Progenitor cell of endocrine pancreas (in vitro differentiated cells): ENCODE results near the gene ZCCHC7. TPM values are rescaled to one million over a fixed set of nuclear protein-coding genes. Genes with fewer than 3 reads are reported as not detected.

ENCODE experiments used
- DNase-seq: peaks from one replicate; pipeline ENCODE4 v3.0.0; 2021; ENCODE audit warnings: low spot score; ENCODE audit not compliant: unreplicated experiment
- H3K27ac Mint-ChIP-seq: 2 replicates; pipeline ENCODE4 v1.8.0; 2021; ENCODE audit warnings: mild to moderate bottlenecking, moderate library complexity, mixed read lengths
- H3K27me3 Mint-ChIP-seq: 2 replicates; pipeline ENCODE4 v1.8.0; 2021; ENCODE audit warnings: mixed read lengths
- H3K36me3 Mint-ChIP-seq: 2 replicates; pipeline ENCODE4 v1.8.0; 2022; ENCODE audit warnings: mixed read lengths; ENCODE audit not compliant: insufficient read depth
- H3K4me1 Mint-ChIP-seq: 2 replicates; pipeline ENCODE4 v1.8.0; 2021; ENCODE audit warnings: low read depth, mixed read lengths
- H3K4me3 Mint-ChIP-seq: 2 replicates; pipeline ENCODE4 v1.8.0; 2021; ENCODE audit warnings: low read depth, mild to moderate bottlenecking, moderate library complexity, mixed read lengths
- H3K9me3 Mint-ChIP-seq: 2 replicates; pipeline ENCODE4 v1.8.0; 2021; ENCODE audit warnings: low read depth, mixed read lengths
- total RNA-seq: library from RNA; stranded (reverse); gene quantifications from 2 replicates; pipeline ENCODE4 v1.2.1, GENCODE V29; 2021
- TF ChIP-seq, protein P1 (sequence below): fragments of 200-600 bp; sonication (generic); IDR thresholded peaks from one replicate; pipeline ENCODE4 v1.5.0; 2021; ENCODE audit warnings: antibody characterized with exemption, mild to moderate bottlenecking; ENCODE audit not compliant: unreplicated experiment

Gene ZCCHC7
- total RNA-seq, 1 donor from 2014 or later: 16.6 TPM

DNA sequence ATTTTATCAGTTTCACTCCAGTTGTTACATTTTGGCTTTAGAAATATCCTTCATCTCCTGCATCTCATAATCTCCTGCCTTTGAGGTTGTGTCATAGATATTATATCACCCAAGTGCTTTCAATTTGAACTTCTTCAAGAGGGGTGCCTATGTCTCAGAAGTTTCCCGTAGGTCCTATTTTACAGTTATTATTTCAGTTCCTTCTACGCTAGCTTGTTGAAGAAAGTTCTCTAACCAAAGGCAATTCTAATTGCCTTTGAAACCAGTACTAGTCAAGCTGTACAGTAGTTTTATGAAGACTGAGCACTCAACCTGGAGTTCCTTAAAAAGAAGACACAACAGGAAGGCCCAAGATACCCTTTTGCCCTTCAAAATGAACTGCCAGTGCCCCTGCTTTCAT is 116.4 kb downstream of the ZCCHC7 start:
- peaks cover 2% of the 10 kb centered on the region for H3K4me1 Mint-ChIP-seq
- H3K4me3 Mint-ChIP-seq: no peak overlapping the region
- H3K27ac Mint-ChIP-seq: no peak overlapping the region
- no peaks in the 10 kb centered on the region for H3K9me3 Mint-ChIP-seq
- TF ChIP-seq, protein P1, sequence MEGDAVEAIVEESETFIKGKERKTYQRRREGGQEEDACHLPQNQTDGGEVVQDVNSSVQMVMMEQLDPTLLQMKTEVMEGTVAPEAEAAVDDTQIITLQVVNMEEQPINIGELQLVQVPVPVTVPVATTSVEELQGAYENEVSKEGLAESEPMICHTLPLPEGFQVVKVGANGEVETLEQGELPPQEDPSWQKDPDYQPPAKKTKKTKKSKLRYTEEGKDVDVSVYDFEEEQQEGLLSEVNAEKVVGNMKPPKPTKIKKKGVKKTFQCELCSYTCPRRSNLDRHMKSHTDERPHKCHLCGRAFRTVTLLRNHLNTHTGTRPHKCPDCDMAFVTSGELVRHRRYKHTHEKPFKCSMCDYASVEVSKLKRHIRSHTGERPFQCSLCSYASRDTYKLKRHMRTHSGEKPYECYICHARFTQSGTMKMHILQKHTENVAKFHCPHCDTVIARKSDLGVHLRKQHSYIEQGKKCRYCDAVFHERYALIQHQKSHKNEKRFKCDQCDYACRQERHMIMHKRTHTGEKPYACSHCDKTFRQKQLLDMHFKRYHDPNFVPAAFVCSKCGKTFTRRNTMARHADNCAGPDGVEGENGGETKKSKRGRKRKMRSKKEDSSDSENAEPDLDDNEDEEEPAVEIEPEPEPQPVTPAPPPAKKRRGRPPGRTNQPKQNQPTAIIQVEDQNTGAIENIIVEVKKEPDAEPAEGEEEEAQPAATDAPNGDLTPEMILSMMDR: no peak
- DNase-seq: no peak
- peaks cover 8% of the 10 kb centered on the region for H3K36me3 Mint-ChIP-seq
- no peaks in the 10 kb centered on the region for H3K27me3 Mint-ChIP-seq

DNA sequence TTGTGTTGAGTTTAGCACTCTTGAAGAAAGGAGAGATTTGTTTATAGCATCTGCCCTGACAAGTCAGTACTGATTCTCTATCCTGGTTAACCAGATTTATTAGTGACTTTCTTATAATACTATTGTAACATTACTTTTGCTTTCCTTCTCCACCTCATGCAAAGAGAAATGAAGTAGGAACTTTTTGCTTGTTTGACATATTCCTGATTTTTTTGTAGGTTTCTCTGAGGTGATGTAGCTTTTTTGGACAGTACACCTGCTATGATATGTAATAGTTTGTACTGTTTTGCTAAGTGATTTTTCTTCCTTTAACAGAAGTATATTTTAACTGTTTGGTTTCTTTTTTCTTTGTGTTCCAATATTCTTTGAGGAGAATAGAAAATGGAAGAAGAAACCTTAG is 117.7 kb downstream of the ZCCHC7 start:
- no peak overlapping the region for H3K27ac Mint-ChIP-seq
- H3K9me3 Mint-ChIP-seq: no peaks in the 10 kb centered on the region
- H3K4me1 Mint-ChIP-seq: peaks cover 2% of the 10 kb centered on the region
- H3K4me3 Mint-ChIP-seq: no peak overlapping the region
- peaks cover 8% of the 10 kb centered on the region for H3K36me3 Mint-ChIP-seq
- no peak for DNase-seq
- H3K27me3 Mint-ChIP-seq: no peaks in the 10 kb centered on the region
- TF ChIP-seq, protein P1: no peak

DNA sequence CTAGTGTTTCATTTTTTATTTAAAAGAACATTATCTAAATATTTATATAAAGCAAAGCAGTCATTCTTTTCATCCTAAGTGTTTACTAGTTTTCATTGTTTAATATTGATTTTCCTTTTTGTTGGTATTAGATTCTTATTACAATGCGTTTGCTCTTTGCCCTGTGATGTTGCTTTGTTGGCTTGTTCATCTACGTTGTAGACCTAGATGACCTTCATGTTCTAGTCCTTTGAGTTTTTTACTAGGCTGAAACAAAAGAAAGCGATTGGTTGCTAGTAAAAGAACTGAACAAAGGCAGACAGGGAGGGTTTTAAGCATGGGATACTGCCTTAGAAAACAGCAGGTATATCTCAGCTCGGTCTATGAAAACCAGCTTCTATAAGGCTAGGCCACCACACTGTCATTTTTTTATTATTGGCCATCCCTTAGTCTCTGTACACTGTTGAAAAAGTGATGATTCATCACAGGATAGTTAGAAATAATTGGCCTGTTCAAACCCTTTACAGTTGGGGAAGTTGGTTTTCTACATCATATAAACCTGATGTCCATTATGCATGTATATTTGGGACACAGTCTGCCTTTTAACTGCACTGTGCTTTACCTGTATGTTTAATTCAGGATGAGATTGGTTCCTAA is 119.0 kb downstream of the ZCCHC7 start:
- DNase-seq: no peak
- Mint-ChIP-seq H3K4me1 (peaks cover 2% of the 10 kb centered on the region), H3K9me3 (no peaks in the 10 kb centered on the region), H3K4me3 (no peak overlapping the region), H3K27me3 (no peaks in the 10 kb centered on the region), H3K36me3 (peaks cover 4% of the 10 kb centered on the region), H3K27ac (no peak overlapping the region)
- TF ChIP-seq, protein P1: no peak

DNA sequence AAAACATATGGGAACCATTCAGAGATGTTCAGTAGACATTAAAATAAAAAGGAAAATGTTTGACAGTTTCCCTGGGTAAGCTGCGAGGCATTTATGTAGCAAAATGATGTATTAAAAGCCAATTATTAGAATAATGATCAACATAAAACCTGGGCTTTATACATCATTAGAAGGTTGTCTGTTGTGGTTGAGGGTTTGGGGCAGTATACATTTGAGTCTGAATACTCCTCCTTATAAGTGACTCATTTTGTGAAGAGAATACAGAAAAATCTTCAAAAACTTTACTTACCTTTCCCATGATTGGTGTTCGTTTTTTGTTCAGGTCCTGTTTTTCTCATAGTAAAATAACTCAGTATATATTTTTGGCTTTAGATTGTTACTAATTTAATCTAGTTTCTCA is 119.5 kb downstream of the ZCCHC7 start:
- Mint-ChIP-seq H3K9me3 (no peaks in the 10 kb centered on the region), H3K36me3 (peaks cover 3% of the 10 kb centered on the region), H3K4me3 (no peak overlapping the region), H3K27me3 (no peaks in the 10 kb centered on the region), H3K4me1 (peaks cover 2% of the 10 kb centered on the region), H3K27ac (no peak overlapping the region)
- TF ChIP-seq, protein P1: no peak
- no peak for DNase-seq

DNA sequence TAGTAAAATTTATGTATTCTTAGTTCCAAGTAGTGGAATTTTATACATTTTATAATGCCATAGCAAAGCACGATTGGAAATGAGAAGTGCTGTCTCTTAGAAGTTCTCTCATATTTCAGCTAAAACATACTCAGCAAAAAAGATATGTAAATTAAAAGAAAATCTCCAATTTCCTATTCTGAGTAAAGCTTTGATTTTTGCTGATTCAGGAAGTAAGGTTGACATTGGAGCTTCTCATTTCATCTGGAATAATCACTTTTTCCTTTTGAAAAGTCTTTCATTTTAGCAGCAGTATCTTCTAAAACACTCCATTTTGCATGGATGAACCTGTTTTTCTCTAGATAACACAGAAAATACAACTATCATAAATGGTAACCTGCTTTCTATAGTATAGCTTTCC is 121.0 kb downstream of the ZCCHC7 start:
- no peaks in the 10 kb centered on the region for H3K9me3 Mint-ChIP-seq
- H3K36me3 Mint-ChIP-seq: peaks cover 3% of the 10 kb centered on the region
- H3K4me3 Mint-ChIP-seq: no peak overlapping the region
- TF ChIP-seq, protein P1: no peak
- H3K27ac Mint-ChIP-seq: no peak overlapping the region
- DNase-seq: no peak
- peaks cover 2% of the 10 kb centered on the region for H3K4me1 Mint-ChIP-seq
- no peaks in the 10 kb centered on the region for H3K27me3 Mint-ChIP-seq
